Left cardiac atrium (tissue), 4 donors: ENCODE data around the gene EGR4. TPM values are rescaled to one million over a fixed set of nuclear protein-coding genes. Genes with fewer than 3 reads are reported as not detected.

Source experiments
- ATAC-seq, 2 donors: fragments of 200-7000 bp; cut with Tn5 transposase; one replicate each; pipeline ENCODE4 v1.9.1; 2020; ENCODE audit warnings: mild to moderate bottlenecking in 2 of 2, moderate library complexity in 2 of 2
- DNase-seq: peaks from one replicate; pipeline ENCODE4 v3.0.0-alpha.2; 2020
- intact Hi-C, 2 donors: fragments of 100-400 bp; cut with DNase I; formaldehyde crosslinking; loops; one replicate each; pipeline versions ENCODE4 v1.14.1 to v1.15.1; 2022 to 2023
- long read RNA-seq: library from polyadenylated mRNA; unstranded; transcript quantifications from one replicate; pipeline ENCODE4 v2.0.0, GENCODE V29; 2021
- total RNA-seq, 2 donors: library from RNA; stranded (reverse); fragmentation: NEBNext Ultra II Directional; extraction: Animal tissue kit (Norgen Biotek cat#: 25700); gene quantifications; one replicate each; pipeline ENCODE4 v1.2.1, GENCODE V29; 2021
- donor health status: DM: no; HTN: yes; CAD: no.
- donor health status: DM: no; HTN: yes; CAD: no; lungs with severe emphysema.
- donor health status: DM: yes; HTN: yes; CAD: no.
- donor health status: Dilated cardiomyopathy.

The EGR4 gene
- total RNA-seq = not detected
- long read RNA-seq = 0 reads

GRCh38 chr2:73293534-73294171, at the start of gene EGR4:
Gene EGR4, minus strand, starts transcription at chr2:73293548. Its CDS starts 231 bp downstream, at chr2:73293317.
- intact Hi-C loops = no loop called here
- DNase-seq = peak; percentile 58
- ATAC-seq = peak; percentile 65 to 75

- no peak for DNase-seq
- intact Hi-C loops = no loop called here
- ATAC-seq = no peak
Observed at GRCh38 chr2:73341039-73341438, 47.7 kb upstream of the EGR4 start.

DNA sequence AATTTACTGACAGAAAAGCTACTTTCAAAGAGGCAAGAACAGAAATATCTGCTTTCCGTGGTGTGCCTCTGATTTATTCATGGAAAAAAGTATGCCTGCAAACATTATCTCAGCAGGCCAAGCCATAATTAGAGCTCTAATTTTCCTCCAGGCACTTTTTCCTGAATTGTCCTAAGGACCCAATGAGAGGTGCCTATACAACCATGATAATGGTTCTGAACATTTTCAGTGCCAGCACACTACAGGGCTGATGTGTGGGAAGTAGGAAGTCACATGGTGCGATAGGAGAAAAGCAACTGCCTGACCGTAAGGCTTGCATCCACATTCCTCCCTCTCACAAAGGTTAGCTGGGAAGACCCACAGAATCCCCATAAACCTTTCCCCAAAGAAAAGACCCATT, 45.9 kb upstream of the EGR4 start:
- DNase-seq = no peak
- intact Hi-C loops = no loop called here
- ATAC-seq = no peak

DNA sequence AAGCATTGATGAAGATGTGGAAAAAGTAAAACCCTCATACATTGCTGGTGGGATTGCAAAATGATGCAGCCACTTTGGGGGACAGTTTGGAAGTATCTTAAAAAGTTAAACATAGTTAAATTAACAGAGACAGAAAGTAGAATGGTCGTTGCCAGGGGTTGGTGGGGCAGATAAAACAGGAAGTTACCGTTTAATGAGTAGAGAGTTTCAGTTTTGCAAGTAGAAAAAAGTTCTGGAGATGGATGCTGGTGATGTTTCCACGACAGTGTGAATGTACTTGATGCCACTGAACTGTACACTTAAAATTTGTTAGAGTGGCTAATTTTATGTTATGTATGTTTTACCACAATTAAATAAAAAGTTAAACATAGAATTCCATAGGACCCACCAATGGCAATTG, 44.5 kb upstream of the EGR4 start:
- ATAC-seq = no peak
- intact Hi-C loops = no loop called here
- no peak for DNase-seq

DNA sequence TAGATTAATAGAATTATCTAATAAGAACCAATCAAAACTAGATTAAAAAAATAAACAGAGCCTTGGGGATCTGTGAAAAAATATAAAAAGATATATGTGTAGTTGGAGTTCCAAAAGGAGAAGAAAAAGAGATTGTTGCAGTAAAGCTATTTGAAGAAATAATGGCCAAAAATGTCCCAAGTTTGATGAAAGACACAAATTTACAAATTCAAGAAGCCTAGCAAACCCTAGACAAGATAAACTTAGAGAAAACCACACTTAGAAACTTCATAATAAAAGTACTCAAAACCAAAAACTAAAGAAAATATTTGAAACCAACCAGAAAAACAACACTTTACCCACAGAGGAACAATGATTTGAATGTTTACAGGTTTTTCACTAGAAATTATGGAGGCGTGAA, 41.3 kb upstream of the EGR4 start:
- intact Hi-C loops = no loop called here
- ATAC-seq = no peak

DNA sequence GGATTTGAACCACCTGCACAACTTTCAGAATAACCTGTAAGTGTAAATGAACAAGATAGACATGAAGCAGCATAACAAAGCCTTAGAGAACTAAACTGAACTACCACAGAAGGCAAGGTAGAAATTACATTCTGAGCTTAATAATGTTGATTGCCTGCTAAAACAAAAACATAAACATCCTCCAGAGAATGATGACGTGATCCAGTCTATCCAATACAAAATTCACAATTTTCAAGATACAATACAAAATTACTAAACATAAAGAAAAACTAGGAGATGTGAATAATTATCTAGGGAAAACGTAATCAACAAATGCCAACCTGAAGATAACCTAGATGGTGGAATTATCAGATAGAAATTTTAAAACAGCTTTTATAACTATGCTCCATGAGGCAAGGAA, 40.7 kb upstream of the EGR4 start:
- DNase-seq (no peak), ATAC-seq (no peak)
- intact Hi-C loops = no loop called here

More for the DNA sequence above, 41.3 kb upstream of the EGR4 start:
- DNase-seq = no peak

DNA sequence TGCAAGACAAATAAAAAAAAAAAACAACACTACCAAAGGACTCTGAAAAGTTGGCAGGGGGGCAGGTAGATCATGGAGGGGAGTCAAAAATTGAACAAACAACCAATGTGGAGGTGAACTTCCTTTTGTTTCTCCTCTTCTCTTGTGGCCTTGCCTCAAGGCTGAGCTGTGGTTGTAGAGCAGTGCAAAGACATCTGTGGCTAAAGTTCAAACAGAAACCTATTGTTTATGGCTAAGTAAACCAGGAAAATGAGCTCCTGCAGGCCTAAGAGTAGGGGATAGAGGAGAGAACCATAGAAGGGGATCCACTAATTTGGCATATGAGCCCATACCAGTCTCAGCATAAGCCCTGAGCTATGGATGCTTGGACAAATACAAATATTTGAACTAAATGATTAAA, 40.2 kb upstream of the EGR4 start:
- intact Hi-C loops = no loop called here
- DNase-seq (no peak), ATAC-seq (no peak)

DNA sequence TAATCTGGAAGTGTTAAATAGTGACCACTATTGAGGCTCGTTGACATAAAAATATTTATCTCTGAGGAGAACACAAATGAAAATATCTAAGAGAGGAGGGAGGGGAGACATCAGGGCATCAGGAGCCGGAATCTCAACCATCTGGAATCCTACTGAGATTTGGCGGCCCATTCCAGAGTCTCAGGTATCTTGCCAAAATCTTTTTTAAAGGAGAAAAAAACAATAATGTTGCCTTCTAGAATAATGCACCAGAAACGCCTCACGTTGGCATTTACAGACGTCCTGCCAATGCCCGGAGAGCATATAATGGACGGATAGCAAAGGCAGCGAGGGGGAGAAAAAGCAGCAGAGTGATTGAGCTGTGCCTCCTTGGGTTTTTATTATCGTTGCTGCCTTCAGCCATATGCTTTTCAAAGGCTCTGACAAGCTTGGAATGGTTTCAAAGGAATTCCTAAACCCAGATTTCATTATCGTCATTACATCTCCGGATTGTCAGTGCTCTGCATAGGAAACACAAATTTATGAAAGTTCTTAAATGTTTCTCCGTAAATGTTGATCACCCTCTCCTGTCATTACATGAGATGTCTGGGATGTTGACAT, 30.9 kb upstream of the EGR4 start:
- no peak for ATAC-seq
- intact Hi-C loops = no loop called here
- no peak for DNase-seq

- no peak for DNase-seq
- no peak for ATAC-seq
- intact Hi-C loops = no loop called here
Observed at GRCh38 chr2:73323551-73323950, 30.2 kb upstream of the EGR4 start.

GRCh38 chr2:73314441-73314840, 21.1 kb upstream of the EGR4 start:
- intact Hi-C loops = no loop called here
- DNase-seq (no peak), ATAC-seq (no peak)

DNA sequence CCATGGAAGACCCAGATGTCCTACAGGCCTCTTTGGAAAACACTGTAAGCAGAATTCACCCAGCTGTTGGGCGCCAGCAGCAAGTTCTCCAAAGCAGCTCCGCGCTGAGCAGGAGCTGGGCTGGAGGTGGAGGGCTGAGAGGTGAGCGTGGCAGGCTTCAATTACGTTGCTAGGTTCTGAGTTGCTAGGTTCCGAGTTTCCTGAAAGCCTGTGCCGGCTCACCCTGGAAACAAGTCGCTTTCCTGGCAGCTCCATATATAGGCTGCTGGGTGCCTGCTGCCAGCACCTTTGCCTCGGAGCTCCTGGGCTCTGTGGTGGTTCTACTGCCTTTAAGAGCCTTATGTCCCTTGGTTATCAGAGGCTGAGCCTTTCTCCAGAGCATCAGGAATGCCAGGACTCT, 14.4 kb upstream of the EGR4 start:
- ATAC-seq = no peak
- DNase-seq = no peak
- intact Hi-C loops = no loop called here

- intact Hi-C loops = no loop called here
- no peak for ATAC-seq
- DNase-seq = no peak
Observed at GRCh38 chr2:73301636-73302035, 8.3 kb upstream of the EGR4 start.

DNA sequence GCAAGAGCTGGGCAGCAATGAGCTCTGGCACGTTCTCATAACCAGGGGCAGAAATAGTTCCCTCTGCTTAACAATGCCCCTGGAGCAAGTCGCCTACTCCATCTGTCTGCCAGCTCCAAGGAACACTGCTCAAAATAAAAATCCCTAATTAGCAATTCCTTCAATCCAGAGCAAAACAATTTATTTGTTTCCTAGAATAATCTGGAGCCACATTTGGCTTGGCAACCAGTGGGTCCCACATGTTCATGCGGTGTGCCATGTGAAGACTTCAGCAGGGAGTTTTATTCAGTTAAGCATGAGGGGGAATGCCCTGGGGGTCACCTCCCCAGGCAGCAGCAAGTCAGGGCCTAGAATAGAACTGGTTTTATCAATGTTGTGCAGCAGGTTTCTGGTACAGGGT, 7.6 kb upstream of the EGR4 start:
- no peak for ATAC-seq
- intact Hi-C loops = no loop called here
- DNase-seq = no peak

GRCh38 chr2:73297586-73297985, 4.2 kb upstream of the EGR4 start:
- no peak for DNase-seq
- intact Hi-C loops = no loop called here

GRCh38 chr2:73297151-73297559, 3.8 kb upstream of the EGR4 start:
- no peak for ATAC-seq
- intact Hi-C loops = no loop called here

More at GRCh38 chr2:73297586-73297985, 4.2 kb upstream of the EGR4 start:
- ATAC-seq = no peak

DNA sequence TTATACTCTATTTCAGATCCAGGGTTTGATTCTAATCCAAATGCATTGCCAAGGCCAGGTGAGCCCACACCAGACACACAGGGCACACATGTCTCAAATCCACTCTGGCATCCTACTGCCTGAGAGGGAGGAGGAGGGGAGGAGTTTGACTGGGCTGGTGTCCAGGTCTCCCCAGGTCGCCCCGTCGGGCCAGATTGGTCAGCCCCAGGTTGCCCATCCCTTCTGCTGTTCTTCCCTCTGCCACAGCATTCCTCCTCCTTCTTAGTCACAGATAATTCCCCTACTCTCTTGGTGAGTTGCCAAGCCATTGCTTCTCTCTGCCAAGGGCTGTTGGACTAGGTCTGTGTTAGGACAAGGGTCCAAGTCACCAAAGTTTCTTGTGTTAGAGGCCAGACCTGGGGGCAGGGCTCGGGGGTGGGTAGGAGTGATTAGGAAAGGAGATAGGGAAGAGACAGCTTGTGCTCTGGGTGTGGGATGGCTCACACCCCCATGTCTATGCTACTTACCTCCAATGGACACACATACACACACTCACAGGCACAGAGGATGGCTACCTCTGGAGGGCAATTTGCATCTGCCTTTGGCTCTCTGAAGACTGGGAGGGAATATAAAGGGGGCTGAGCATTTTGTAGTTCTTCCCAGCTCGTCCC, 2.5 kb upstream of the EGR4 start:
- no peak for ATAC-seq
- DNase-seq = no peak
- intact Hi-C loops = no loop called here

More at GRCh38 chr2:73297151-73297559, 3.8 kb upstream of the EGR4 start:
- no peak for DNase-seq

- intact Hi-C loops = no loop called here
- DNase-seq = no peak
- no peak for ATAC-seq
Observed at GRCh38 chr2:73294239-73294638, 891 bp upstream of the EGR4 start.

- intact Hi-C loops = no loop called here
- DNase-seq (no peak), ATAC-seq (no peak)
Observed at GRCh38 chr2:73292906-73293533, 328 bp downstream of the EGR4 start.

GRCh38 chr2:73292316-73292905, 937 bp downstream of the EGR4 start:
- DNase-seq = no peak
- no peak for ATAC-seq
- intact Hi-C loops = no loop called here
